ENCODE measurements around the gene TMEM156.
"Not testable (repeated sequence)": the region's sequence is repeated elsewhere in the genome, so short reads cannot be mapped to it uniquely, and the experiment has no call there.

Gene TMEM156

GRCh38 chr4:39043058-39043860, 11.1 kb upstream of the TMEM156 start:
- peak; percentile 10 for DNase-seq (ENCODE audit: low read depth, low spot score)

GRCh38 chr4:39042366-39042765, 10.2 kb upstream of the TMEM156 start:
- no peak for DNase-seq (ENCODE audit: low read depth, low spot score)

DNA sequence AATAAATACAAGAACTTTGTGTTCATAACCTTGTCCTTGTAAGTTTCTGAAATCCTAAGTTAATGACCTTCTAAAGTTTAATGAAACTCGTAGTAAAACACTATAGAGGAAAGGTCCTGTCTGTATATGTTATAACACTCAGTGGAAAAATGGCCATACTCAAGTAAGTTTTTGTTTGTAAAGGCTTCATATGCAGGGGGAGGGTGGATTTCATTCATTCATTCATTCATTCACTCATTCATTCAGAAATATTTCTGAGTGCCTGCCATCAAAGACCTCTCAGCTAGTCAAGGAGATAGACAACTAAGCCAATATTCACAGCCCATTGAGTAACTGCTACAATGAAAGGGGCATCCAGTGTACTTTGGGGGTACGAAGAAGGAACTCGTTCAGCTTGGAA, 6.9 kb upstream of the TMEM156 start:
- no peak for DNase-seq (ENCODE audit: low read depth, low spot score)

- DNase-seq (ENCODE audit: low read depth, low spot score), result no peak
Observed at GRCh38 chr4:39037941-39038340, 5.7 kb upstream of the TMEM156 start.

GRCh38 chr4:39037491-39037825, 5.2 kb upstream of the TMEM156 start:
- peak; percentile 57 for DNase-seq (ENCODE audit: low read depth, low spot score)

- DNase-seq (ENCODE audit: low read depth, low spot score), result no peak
Observed at GRCh38 chr4:39036172-39036571, 4.0 kb upstream of the TMEM156 start.

DNA sequence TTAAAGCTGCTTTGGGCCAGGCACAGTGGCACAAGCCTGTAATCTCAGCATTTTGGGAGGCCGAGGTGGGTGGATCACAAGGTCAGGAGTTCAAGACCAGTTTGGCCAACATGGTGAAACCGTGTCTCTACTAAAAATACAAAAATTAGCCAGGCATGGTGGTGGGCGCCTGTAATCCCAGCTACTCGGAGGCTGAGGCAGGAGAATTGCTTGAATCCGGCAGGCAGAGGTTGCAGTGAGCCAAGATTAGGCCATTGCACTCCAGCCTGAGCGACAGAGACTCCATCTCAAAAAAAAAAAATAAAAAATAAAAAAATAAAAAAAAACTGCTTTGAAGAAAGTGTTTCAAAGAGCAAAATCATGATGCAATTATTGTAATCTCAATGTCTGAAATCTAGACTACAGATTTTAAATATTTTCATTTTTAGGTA, 604 bp downstream of the TMEM156 start:
- DNase-seq (ENCODE audit: low read depth, low spot score), result not testable (repeated sequence)

GRCh38 chr4:39030725-39031124, 1.5 kb downstream of the TMEM156 start:
- DNase-seq (ENCODE audit: low read depth, low spot score), result no peak

- no peak for DNase-seq (ENCODE audit: low read depth, low spot score)
Observed at GRCh38 chr4:39029752-39030694, 2.2 kb downstream of the TMEM156 start.

- no peak for DNase-seq (ENCODE audit: low read depth, low spot score)
Observed at GRCh38 chr4:39026096-39026495, 6.1 kb downstream of the TMEM156 start.

GRCh38 chr4:39025552-39026085, 6.6 kb downstream of the TMEM156 start:
- no peak for DNase-seq (ENCODE audit: low read depth, low spot score)

- no peak for DNase-seq (ENCODE audit: low read depth, low spot score)
Observed at GRCh38 chr4:39024311-39024865, 7.8 kb downstream of the TMEM156 start.

DNA sequence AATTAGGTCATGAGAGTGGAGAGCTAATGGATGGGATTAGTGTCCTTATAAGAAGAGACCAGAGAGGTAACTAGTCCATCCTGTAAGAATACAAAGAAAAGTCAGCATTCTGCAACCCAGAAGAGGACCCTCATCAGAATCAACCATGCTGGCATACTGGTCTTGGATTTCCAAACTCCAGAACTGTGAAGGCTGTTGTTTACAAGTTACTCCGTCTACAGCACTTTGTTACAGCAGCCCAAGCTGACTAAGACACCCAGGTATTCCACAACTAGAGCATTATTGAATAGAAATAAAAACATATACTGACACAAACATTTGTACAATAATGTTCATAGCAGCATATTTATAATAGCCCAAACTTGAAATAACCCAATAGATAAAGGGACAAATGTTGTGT, 9.2 kb downstream of the TMEM156 start:
- DNase-seq (ENCODE audit: low read depth, low spot score), result no peak

- no peak for DNase-seq (ENCODE audit: low read depth, low spot score)
Observed at GRCh38 chr4:39022241-39022640, 10.0 kb downstream of the TMEM156 start.

DNA sequence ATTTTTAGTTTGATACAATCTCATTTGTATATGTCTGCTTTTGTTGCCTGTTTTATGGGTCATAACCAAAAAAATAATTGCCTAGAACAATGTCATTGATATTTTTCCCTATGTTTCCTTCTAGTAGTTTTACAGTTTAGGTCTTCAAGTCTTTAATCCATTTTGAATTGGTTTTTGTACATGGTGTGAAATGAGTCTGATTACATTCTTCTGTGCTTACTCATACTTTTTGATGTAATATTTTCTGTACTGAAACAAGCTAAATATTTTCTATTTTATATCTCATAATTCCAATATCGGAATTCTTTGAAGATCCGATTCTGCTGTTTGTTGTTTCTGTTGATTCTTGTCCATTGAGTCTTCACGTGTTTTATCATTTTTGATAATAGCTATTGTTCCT, 10.6 kb downstream of the TMEM156 start:
- DNase-seq (ENCODE audit: low read depth, low spot score), result no peak

DNA sequence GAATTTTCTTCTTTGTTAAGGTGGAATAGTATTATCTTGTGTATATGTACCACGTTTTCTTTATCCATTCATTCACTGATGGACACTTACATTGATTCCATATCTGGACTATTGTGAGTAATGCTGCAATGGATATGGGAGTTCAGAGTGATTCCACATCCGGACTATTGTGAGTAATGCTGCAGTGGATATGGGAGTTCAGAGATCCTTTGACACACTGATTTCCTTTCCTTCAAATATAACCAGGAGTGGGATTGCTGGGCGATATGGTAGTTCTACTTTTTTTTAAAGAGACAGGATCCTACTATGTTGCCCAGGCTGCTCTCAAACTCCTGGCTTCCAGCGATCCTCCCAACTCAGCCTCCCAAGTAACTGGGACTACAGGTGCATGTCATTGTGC, 12.1 kb downstream of the TMEM156 start:
- no peak for DNase-seq (ENCODE audit: low read depth, low spot score)

GRCh38 chr4:39014028-39014427, 18.2 kb downstream of the TMEM156 start:
- no peak for DNase-seq (ENCODE audit: low read depth, low spot score)

DNA sequence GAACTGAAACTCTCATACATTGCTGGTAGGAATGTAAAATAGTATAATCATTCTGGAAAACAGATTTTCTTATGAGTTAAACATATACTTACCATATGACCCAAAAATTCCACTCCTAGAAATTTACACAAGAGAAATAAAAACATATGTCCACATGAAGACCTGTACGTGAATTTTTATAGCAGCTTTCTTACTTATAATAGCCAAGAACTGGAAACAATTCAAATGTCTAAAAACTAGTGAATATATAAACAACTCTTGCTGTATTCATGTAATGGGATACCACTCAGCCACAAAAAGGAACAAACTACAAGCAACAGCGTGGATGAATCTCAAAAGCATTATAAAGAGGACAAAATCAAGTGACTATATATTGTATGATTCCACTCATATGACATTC, 27.5 kb downstream of the TMEM156 start:
- no peak for DNase-seq (ENCODE audit: low read depth, low spot score)

DNA sequence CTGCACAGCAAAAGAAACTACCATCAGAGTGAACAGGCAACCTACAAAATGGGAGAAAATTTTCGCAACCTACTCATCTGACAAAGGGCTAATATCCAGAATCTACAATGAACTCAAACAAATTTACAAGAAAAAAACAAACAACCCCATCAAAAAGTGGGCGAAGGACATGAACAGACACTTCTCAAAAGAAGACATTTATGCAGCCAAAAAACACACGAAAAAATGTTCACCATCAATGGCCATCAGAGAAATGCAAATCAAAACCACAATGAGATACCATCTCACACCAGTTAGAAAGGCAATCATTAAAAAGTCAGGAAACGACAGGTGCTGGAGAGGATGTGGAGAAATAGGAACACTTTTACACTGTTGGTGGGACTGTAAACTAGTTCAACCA, 30.2 kb downstream of the TMEM156 start:
- DNase-seq (ENCODE audit: low read depth, low spot score), result not testable (repeated sequence)

DNA sequence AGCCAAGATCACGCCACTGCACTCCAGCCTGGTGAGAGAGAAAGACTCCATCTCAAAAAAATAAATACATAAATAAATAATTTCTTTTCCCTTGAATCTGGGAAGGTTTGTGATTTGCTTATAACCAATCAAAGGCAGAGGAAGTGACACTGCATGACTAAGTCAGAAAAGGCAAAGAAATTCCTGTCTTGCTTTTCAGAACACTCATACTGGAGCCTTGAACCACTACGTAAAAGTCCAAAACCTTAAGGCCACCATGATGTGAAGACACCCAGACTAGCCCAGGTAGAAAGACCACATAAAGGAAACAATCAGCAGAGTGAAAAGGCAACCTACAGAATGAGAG, 36.6 kb downstream of the TMEM156 start:
- no peak for DNase-seq (ENCODE audit: low read depth, low spot score)

DNA sequence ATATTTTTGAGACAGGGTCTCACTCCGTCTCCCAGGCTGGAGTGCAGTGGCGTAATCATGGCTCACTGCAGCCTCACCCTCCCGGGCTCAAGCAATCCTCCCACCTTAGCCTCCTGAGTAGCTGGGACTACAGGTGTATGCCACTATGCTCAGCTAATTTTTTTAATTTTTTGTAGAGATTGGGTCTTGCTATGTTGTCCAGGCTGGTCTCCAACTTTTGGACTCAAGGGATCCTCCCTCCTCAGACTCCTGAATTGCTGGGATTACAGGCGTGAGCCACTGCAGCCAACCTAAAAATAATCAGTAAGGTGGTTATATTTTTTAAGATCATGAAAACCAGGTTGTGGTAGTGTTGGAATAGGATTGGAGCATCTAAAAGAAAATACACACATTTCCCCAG, 38.1 kb downstream of the TMEM156 start:
- DNase-seq (ENCODE audit: low read depth, low spot score), result no peak

DNA sequence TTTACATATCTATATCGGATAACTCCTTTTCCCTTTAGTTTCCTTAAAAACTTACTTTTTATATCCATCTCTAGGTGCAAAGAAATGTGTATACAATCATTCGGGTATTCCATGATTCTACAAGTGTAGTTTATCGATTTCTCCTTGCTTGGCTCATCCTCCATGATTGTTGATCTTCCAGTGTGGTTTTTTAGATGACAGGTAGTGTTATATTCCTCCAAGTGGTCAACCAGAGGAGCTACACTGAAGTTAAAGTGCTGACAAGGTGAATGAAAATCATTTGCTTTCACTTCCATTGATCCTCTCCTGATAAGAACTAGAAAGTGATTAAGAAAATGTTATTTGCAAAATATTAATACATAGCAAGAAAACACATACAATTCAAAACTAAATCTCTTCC, 38.5 kb downstream of the TMEM156 start:
- DNase-seq (ENCODE audit: low read depth, low spot score), result no peak
